HG02840 (cell line): Measurements from ENCODE around the gene SNX20.

Experiments
- ATAC-seq: cut with Tn5 transposase; IDR thresholded peaks from one replicate; pipeline ENCODE4 v1.9.1; 2021; ENCODE audit warnings: mild to moderate bottlenecking, moderate library complexity, moderate number of reproducible peaks; ENCODE audit not compliant: unreplicated experiment, low FRiP score

SNX20 gene

DNA sequence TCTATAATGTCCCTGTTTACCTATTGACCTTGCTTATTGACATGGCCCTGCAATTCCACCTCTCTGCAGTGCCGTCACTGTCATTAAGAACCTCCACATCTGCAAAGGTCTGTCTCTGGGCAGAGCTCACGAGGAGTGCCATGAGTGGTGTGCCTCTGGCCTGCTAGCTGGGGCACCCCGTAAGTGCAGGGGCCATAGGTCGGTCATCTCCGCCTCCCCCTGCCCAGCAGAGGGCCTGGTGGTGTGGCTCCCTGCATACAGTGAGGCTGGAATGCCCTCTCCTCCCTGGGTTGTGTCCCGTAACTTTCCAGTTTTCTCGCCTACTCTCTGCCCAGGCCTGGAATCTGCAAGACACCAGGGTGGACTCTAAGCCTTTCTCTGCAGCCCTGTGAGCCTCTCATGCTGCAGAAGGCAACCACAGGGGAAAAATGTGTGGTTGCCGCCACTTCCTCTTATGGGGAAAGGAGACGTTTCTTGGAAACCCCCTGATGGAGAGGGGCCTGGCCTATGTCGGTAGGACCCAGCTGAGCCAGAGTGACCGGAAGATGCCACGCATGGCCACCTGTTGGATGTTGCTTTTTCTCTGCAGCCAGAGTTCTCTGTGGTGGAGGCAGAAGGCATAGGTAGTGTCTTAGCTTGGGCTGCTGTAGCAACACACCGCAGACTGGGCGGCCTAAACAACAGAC lies 2.7 kb upstream of the SNX20 start:
- peak; percentile 60 for ATAC-seq

DNA sequence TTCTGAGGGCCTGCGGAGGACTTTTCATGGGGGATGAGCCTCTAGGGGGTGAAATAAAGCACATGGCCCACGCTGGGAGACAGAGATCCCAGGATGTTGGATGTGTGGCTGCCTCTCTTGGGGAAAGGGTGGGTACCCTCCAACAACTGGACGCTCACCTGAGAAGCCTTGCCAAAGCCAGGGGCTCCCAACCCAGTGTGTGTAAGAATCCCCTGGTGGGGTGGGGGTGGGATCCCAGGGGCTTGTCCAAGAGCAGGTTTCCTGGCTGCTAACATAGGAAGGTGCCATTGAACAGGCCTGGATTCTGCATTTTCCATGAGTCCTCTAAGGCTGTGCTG lies 587 bp downstream of the SNX20 start:
- ATAC-seq: no peak

DNA sequence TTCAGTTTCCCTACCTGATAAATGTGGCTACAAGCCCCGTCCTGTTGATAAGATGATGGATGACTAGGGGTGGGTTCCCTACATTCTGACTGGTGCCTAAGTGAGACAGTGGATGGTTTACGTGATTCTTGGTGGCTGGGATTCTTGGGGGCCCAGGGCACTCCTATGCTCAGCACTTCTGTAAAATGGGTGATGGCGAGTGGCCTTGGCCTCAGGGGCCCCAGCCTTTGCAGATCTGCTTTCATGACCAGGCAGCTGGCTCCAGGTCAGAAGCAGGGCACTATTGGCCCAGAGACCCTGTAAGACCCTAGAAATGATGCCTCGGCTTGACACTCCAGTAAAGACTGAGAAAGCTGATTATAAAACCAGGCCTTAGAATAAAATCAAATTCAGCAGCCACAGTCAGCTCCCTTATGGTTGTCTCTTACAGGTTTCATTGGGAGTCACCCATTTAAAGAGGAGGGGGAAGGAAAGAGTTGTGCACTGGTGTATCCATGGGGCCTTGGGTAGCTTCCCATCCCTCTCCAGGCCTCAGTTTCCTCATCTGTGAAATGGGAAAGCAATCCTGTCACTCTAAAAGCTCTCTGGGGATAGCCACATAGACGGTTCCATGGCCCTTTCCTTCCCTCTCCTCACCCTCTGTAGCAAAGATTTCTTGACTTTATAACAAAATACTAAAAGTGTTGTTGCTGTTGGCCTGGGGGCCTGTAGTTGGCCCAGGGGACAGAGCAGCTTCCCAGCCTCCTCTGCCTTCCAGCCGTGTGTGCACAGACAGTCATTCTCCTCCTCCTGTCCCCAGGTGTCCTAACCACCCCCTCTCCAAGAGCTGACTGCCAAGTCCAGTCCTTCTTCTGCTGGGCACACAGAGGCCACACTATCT lies 1.2 kb downstream of the SNX20 start:
- ATAC-seq: no peak

DNA sequence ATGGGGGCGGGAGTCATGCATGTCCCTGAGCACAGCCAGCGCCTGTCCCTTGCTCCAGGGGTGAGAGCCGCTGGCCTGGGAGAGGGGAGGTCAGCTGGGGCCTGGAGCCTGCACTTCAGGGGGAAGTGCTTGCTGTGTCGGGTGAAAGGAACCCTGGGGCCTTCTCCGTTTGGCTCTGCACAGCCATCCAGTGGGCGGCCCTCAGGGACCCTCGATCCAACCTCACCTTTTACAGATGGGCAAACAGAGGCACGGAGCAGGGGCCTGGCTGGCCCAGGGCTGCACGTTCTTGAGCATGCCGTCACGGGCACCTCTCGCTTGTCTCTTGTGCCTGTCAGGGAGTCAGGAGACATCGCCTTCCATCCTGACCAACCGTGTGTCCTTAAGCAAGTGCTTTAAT lies 1.8 kb downstream of the SNX20 start:
- no peak for ATAC-seq

DNA sequence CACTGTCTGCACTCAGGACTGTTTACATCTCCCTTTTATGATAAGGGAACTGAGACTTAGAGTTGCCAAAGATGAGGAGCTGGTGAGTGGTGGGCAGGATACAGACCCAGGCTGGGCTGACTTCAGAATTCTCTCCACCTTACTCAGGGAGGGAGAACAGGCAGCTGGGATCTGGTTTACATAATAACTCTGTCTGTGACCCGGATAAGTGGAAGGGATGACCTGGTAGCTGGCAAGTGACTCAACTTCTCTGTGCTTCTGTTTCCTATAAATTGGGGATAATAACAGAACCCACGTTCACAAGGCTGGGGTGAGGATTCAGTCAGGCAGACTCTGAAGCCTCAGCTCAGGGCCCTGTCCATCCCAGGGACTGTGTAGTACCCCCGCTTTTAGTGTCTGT lies 2.6 kb downstream of the SNX20 start:
- no peak for ATAC-seq

DNA sequence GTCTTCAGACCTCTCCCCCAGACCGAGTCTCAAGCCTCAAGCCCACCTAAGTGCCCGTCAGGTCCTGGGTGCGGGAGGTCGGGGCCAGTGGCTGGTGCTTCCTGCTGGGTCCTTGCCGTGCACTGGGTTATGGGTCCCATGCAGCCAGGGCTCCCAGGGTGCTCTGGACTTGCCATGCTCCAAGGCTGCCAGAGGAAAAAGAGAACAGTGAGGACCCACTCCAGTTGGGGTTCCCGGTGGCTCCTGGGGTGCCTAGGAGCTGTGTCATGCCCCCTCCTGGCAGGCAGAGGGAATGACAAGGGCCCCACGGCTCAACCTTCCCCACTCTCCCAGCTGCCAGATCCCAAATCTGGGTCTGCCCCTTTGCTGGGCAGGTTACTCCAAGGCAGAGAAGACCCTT lies 3.8 kb downstream of the SNX20 start:
- no peak for ATAC-seq

DNA sequence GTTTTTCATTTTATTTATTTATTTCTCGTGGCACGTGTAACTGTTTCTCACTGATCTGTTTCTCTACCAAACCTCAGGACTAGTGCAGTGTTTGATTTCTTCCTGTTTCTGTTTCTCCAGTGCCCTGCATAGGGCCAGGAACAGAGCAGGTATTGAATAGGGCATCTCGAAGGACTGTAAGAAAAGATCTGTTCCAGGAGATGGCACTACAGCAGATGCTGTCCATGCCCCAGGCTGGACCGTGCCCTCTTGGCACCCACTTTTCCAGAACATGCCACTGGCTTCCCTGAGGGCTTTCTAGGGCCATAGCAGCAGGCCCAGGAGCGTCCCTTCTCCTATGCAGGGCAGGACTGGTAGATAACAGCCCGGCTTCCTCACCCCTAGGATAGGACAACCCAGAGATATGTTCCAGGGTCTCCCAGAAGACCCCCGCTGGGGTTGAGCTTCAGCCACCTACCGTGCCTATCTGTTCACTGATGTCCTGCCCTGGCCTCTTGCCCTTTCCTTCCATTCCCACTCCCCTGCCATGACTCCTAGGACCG lies 4.4 kb downstream of the SNX20 start:
- no peak for ATAC-seq

DNA sequence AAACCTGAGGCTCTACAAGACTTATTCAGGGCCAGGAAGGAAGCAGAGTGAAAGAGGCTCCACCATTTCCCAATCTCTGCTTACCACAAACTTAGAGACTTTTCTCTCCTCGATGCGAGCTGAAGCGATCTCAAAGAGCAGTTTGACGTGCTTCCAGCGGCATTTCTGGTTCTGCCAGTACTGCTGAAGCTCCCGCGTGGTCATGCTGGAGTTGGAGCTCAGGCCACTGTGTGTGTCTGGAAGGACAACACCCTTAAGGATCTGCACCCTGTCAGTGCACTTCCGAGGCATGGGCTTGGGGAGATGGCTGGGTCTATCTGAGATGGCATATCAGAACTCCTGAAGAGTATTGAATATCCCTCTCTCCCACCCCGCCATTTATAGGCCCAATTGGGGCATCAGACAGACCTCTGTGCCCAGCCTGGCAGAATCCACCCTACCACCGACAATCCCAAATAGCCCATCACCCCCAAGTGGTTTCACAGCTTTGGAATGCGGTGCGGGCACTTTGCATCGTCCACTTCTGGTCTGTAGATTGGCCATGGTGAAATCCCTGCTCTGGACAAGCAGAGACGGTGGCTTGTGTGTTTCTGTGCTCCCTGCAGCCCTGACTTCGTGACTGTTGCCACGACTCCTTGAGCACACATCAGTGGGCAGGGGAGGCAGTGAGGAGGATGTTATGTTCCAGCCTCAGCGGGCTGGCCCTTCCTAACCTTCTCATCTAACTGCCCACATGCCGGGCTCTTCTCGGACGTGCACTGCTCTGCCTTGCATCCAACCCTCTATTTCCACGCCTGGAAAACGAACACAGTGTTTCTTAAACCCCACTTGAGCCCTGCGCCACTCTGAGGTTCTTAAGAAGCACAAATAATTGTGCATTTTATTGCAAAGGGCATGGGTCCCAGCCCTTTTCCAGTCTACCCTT lies 5.2 kb downstream of the SNX20 start:
- ATAC-seq: no peak

DNA sequence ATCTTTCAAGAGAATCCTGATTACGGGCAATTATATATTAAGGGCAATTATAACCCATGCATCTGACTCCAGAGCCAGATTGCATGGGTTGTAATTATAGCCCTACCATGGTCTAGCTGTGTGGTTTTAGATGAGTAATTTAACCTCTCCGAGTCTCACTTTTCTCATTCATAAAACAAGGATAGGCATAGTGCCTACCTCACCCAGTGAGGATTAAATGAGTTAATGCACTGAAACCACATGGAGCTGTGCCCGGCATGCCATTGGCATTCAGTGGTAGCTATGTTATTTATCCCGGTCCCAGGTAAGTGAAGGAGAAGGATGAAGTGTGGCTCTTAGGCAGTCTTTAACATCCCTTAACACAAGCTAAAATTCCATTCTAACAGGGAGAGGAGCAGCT lies 6.3 kb downstream of the SNX20 start:
- no peak for ATAC-seq

DNA sequence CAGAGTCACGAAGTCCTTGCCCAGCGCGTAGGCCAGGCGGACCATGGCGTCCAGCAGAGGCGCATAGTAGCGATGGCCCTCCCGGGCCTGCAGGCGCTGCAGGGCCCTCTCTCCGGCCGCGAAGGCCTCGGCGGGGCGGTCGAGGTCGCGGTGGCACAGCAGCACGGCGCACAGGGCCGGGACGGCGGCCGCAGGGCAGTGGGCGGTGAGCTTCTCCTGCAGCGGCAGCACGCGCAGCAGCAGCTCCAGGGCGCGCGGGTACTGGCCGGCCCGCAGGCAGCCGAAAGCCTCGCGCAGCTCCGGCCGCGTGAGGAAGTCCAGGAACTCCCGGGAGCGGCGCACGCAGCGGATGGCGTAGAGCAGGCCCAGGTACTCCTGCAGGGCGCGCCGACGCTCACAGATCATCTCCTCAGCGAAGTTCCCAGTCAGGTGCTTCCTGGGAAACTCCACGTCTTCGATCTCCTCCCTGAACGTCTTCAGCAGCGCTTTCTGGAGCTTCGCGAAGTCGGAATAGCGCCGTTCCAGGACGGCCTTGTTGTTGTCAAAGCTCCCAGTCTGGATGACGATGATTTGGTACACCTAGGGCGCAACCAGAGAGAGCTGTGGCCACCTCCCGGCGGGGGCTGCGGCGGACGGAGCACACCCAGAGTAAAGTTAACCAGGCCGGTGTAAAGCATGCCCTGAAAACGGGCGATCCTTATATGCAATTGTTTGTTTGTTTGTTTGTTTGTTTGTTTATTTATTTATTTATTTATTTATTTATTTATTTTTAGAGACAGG lies 7.4 kb downstream of the SNX20 start:
- ATAC-seq: no peak

DNA sequence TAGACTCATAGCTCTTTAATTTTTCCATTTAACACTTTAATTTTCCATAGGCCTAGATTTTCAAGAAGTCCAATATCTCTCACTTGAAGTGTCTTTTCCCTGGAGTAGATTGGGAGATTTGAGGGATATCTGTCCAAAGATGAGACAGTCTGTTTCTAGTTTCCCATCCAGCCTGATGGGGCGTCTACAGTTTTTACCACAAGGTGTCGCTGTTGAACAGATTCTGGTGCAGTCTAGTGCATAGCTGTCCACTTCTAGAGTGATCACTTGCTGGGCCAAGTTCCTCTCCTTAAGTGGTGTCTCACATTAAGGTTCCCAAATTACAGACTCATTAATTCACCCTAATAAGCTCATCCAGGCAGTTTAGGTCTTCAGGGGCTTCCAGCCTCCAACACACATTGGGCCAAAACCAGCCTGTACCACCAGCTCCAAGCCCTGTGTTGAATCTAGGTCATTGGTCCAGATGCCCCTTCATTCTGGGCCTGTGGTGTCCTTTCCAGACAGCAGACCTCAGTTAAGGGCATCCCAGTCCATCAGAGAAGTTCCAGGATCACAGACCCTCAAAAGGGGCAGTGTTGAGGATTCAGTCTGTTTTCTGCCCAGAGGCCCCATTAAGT lies 9.4 kb downstream of the SNX20 start:
- no peak for ATAC-seq

DNA sequence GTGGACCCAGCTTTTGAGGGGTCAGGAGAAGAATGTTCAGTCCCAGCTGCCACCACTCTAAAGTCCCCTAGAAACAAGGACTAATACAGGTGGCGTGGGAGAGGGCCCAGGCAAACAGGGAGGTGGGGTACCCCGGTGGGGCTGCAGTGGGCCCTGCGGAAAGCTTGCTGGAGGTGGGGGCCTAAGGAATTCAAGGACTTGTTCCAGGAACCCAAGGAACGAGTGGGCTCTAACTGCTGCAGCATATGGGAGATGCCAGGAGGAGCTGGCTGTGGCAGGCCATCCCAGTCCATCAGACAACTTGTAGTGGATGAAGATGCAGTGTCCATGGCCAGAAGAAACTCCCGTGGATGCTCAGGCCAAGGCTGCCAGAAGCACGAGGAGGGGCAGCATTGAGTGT lies 10.6 kb downstream of the SNX20 start:
- no peak for ATAC-seq

DNA sequence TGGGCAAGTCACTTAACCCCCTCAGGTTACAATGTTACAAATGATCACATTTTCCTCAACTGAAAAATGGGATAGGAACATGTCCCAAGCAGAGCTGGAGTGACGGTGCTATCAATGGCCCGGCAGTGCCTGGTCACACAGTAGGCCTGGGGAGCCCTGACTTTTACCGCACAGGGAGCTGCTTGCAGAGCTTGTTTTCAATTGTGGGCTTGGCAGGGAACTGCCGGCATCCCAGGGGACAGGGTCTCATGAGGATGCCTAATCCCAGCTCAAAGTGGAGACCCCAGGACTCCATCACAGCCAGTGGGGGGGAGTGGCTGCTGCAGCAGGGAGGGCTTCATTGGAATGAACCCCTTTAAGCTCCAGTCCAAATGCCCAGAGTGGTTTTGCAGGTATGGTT lies 11.4 kb downstream of the SNX20 start:
- no peak for ATAC-seq

DNA sequence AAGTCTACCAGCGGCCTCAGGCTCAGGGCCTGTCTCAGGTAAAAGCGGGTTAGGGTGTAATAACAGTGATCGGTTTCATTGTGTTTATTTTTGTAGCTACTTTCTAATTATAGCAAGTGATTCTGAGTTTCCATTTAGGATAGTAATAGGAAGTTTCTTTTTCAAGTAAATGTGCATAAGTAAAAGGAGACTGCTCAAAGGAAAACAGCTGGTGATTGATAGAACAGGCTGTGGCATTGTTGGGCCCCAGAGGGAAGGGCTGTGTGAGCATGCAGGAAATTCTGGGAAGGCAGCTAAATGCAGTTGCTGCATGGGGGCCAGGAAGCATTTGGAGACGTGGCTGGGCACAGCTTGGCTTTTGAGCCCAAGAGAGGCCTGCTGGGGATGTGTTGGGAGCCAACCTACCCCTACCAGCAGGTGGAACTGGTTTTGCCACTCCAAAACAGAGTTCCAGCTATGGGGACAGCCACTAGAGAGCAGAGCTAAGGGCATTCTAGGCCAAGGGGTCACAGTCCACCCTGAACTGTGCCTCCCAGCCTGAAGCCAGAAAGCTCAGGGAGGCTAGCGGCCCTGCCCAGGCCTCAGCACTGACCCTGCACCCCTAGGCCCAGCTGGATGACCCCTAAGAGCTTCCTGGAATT lies 12.6 kb downstream of the SNX20 start:
- ATAC-seq: no peak

DNA sequence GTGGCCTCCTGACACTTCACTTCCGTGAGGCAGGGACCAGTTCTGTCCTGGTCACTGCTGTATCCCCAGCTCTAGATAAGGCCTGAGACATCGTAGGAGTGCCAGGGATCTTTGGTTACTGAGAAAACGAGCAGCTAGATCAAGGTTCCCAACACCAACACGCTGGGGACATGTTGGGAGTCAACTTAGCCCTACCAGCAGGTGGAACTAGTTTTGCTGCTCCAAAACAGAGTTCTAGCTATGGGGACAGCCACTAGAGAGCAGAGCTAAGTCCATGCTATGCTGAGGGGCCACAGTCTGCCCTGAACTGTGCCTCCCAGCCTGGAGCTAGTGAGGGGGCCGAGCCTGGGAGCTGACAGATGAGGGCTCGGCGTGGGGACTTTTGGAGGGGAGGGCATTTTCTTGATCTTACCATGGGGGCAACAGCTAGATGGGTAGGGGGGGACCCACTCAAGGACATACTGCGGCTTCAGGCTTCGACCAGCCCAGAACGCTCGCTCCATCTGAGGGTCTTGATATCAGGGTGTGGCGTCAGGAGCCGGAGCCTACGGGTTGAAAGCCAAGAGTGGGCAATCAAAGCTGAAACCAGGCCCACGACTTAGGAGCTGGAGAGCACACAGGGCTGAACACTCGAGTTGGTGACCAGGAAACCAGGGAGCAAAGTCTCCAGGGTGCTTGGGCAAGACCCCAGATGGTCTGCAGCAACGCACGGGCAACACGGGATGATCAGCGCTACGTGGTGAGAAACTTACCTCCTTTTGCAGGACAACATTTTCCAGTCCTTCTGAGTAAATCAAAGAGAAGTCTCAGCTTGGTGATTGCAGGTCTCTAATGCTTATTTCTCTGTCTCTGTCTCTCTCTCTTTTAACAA lies 13.4 kb downstream of the SNX20 start:
- ATAC-seq: no peak

DNA sequence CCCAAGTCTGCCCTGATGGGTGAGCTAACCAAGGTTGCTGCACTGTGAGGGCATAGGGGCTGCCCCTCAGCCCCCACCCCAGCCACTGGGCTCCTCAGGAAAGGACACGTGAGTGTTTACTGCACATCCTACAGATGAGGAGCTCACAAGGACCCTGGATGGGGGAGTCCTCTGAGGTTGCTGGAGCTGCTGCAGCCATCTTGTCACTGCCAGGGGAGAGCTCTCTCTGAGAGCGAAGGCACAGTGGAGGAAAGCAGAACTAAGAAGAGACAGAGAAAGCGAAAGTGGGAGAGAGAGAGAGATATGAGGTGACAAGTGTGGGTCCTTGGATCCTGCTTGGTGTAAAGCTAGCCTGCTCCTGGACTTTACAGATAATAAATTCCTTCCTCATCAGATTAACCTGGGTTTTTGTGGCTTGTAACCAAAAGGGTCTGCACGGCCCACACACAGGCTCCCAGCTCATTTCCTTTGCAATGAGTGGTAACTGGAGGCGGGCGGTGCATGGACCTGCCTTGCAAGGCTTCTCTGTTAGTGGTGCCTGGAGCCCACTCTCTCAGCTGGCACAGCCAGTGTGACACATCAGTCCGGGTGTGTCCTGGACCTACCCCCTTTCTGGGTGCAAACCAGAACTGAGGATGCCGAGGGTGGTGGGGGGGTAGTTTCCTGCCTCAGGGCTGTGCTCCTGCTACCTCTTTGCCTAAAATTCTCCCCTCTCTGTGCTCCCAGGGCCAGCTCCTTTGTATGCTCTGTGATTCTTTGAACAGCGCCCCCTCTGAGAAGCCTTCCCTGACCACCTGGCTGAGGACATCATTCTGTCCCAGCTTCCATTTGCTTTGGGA lies 14.2 kb downstream of the SNX20 start:
- peak; percentile 78 for ATAC-seq

DNA sequence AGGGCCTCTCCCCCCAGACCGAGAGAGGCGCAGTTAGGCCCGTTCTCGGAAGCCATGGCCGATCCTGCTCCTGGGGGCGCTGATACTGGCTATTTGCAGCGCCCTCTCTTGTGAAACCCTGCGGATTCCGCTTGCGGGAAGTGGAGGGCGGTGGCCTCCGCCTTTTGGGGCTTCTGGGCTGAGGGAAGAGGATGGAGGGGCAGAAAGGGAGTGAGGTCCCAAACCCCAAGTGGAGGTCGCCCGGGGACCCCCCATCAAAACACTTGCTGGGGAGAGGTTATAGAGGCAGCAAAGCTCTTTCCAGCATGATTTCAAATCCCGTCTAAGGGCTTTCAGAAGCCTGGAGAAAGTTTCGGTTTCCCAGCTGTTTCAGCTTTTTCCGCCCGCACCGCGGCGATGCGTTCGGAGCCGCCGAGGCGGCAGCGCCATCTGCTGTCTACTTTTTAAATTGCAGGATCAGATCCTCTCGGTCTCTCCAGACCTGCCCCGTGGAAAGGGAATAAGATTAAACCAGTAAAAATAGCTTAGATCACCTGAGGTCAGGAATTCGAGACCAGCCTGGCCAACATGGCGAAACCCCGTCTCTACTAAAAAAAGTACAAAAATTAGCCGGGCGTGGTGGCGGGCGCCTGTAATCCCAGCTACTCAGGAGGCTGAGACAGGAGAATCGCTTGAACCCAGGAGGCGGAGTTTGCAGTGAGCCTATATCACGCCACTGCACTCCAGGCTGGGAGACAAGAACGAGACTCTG lies 15.8 kb downstream of the SNX20 start:
- ATAC-seq: no peak
